Measurements from ENCODE around the gene LTBP4.

The LTBP4 gene

DNA sequence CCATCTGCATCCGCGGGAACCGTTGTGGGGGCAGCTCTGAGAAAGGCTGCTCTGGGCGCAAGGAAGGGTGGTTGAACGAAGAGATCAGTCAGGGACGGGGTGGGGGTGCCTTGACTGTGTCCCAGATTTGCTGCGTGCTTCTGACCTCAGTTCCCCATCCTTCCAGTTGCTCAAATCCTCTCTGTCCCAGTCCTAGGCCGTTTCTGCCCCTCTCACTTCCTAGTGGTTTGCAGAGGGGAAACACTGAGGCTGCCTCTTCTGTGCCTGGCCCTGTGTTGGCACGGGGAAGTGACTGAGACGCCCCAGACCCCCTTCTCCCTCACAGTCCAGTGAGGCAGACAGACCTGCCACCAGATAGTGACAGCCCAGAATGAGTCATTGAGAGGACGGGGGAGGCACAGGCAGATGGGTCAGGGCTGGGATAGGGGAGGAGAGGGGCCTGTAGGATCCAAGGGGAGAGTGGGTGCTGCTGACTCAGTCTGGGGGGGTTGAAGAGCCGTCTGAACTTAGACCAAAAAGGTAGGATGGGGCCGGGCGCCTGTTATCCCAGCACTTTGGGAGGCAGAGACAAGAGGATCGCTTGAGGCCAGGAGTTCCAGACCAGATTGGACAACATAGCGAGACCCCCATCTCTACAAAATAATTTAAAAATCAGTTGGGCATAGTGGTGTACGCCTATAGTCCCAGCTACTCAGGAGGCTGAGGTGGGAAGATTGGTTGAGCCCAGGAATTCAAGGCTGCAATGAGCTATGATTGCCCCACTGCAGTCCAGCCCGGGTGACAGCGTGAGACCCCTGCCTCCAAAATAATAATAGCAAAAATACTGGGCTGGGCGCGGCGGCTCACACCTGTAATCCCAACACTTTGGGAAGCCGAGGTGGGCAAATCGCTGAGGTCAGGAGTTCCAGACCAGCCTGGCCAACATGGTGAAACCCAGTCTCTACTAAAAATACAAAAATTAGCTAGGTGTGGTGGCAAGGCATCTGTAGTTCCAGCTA lies 62.8 kb downstream of the LTBP4 start:
- peaks cover 14 to 25% (median 23%) of the 10 kb centered on the region in 11 experiments for H3K36me3 ChIP-seq
- H3K27ac ChIP-seq = peak overlapping the region in 10 of 11 experiments; percentile 48 to 83 (median 76); a peak in 19 of 22 replicates
- TF ChIP-seq Cebpa-rat (IDR thresholded peaks at IDR 0.05) = no peak
- H3K9me3 ChIP-seq (replicated peaks in 1 of 11) = peaks cover 6 to 10% (median 8%) of the 10 kb centered on the region in 11 experiments
- peak overlapping the region; percentile 54 to 86 (median 80); a peak in 21 of 22 replicates for H3K9ac ChIP-seq
- peak overlapping the region; percentile 70 to 96 (median 89) for H3K4me2 ChIP-seq
- H4K20me1 ChIP-seq = no peaks in the 10 kb centered on the region
- H3K27me3 ChIP-seq = no peaks in the 10 kb centered on the region
- H3K4me3 ChIP-seq = peak overlapping the region; percentile 57 to 84 (median 73)
- H3K4me1 ChIP-seq = peaks cover 10 to 22% (median 15%) of the 10 kb centered on the region in 10 experiments

DNA sequence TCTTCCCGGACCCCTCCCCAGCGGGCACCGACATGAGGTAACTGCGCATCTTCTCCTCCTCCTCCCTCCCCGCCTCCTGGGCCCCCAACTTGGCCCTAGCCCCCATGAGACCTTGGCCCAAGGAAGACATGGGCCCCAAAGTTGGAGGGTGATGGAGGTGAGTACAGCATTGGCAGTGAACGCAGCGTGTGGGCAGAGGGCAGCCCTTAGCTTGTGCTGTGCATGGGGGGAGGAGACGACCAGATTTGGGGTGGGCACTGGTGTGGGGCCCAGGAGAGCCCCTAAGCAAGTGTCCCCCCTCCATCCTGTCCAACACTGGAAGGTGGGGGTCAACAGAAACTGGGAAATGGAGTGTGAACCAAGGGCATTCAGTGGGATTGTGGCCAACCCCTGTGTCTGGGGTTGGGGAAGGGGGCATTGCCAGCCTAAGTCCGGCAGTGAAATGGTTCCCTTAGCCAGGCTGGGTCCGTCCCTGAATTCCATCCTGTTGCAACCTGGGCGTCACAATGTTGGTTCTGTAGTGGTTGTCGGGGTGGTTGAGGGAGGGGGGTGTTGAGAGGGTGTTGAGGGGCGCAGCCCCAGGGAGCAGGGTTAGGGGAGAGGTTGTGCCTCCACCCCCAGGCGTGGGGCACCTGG lies 65.8 kb downstream of the LTBP4 start:
- no peak overlapping the region for H3K9ac ChIP-seq
- H4K20me1 ChIP-seq = no peaks in the 10 kb centered on the region
- H3K4me2 ChIP-seq = no peak overlapping the region
- no peak overlapping the region for H3K27ac ChIP-seq
- H3K9me3 ChIP-seq (replicated peaks in 1 of 11) = peaks cover 17 to 27% (median 25%) of the 10 kb centered on the region in 11 experiments
- no peak overlapping the region for H3K4me3 ChIP-seq
- H3K4me1 ChIP-seq = peaks cover 10 to 22% (median 15%) of the 10 kb centered on the region in 10 experiments
- TF ChIP-seq Cebpa-rat (IDR thresholded peaks at IDR 0.05) = no peak
- peaks cover 43 to 54% (median 52%) of the 10 kb centered on the region in 11 experiments for H3K36me3 ChIP-seq
- H3K27me3 ChIP-seq = no peaks in the 10 kb centered on the region

DNA sequence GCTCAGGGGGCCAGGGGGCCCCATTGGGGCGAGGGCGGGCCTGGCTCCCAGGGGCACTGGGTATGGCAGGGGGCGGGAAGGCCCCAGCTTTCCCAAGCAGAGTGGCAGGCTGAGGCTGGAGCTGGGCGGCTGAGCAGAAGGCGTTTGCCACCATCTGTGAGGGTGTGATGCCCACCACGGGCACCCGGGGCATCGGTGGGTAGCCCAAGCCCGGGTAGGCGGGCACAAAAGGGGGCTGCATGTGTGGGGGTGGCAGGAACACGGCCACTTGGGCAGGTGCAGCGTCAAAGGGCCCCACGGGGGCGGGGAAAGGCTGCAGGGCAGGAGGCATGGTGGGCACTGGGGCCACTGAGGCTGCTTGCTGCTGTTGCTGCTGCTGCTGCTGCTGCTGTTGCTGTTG lies 66.4 kb downstream of the LTBP4 start:
- Histone ChIP-seq H3K27me3 (no peaks in the 10 kb centered on the region), H3K9me3 (replicated peaks in 1 of 11) (peaks cover 17 to 27% (median 25%) of the 10 kb centered on the region in 11 experiments), H3K4me2 (no peak overlapping the region), H3K9ac (no peak overlapping the region), H3K4me1 (peaks cover 7 to 17% (median 10%) of the 10 kb centered on the region in 10 experiments), H3K27ac (no peak overlapping the region), H3K4me3 (no peak overlapping the region), H3K36me3 (peaks cover 50 to 61% (median 59%) of the 10 kb centered on the region in 11 experiments), H4K20me1 (no peaks in the 10 kb centered on the region)
- TF ChIP-seq Cebpa-rat (IDR thresholded peaks at IDR 0.05) = no peak

DNA sequence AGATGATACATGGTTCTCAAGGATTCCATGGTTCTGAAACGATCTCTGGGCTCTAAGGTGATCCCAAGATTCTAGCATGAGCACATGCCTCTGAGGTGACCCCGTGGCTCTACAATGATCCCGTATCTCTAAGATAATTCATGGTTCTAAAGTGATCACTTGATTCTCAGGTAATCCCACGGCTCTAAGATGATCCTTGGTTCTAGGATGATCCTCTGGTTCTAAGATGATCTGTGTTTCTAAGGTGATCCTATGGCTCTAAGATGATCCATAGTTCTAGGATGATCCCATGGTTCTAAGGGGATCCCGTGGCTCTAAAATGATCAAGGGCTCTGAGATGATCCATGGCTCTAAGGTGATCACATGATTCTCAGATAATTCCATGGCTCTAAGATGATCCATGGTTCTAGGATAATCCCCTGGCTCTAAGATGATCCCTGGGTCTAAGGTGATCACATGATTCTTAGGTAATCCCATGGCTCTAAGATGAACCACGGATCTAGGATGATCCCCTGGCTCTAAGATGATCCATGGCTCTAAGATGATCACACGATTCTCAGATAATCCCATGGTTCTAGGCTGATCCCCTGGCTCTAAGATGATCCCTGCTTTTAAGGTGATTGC lies 67.9 kb downstream of the LTBP4 start:
- peaks cover 64 to 76% (median 73%) of the 10 kb centered on the region in 11 experiments for H3K36me3 ChIP-seq
- no peak for TF ChIP-seq Cebpa-rat (IDR thresholded peaks at IDR 0.05)

DNA sequence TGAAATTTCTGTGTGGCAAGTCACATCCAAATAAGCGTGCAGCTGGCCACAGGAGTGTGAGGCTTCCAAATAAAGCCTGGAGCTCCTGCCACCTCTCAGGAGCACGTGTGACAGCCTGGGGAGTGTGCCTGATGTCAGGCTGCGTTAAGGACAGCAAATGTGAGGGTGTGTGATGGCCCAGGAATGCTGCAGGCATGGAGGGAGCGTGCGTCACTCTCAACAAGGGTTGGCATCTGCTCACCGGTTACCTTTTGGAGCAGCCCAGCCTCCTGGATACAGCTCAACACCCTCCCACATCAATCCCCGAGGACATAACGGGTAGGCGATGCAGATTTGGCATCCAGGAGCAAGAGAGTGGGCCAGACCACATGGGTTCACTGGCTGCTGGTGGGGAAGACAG lies 70.2 kb downstream of the LTBP4 start:
- H3K27me3 ChIP-seq = no peaks in the 10 kb centered on the region
- peaks cover 80 to 97% (median 92%) of the 10 kb centered on the region in 11 experiments for H3K36me3 ChIP-seq
- TF ChIP-seq Cebpa-rat (IDR thresholded peaks at IDR 0.05) = no peak
- H3K4me3 ChIP-seq = no peak overlapping the region
- no peaks in the 10 kb centered on the region for H4K20me1 ChIP-seq
- H3K4me2 ChIP-seq = no peak overlapping the region
- H3K9me3 ChIP-seq (replicated peaks in 1 of 11) = peaks cover 17 to 27% (median 25%) of the 10 kb centered on the region in 11 experiments
- H3K4me1 ChIP-seq = peaks cover 0 to 3% (median 0%) of the 10 kb centered on the region in 10 experiments; a peak in 1 of 20 replicates
- no peak overlapping the region for H3K9ac ChIP-seq
- no peak overlapping the region for H3K27ac ChIP-seq

More for the DNA sequence above, 67.9 kb downstream of the LTBP4 start:
- no peak overlapping the region for H3K4me3 ChIP-seq
- H3K27ac ChIP-seq = no peak overlapping the region
- H3K9me3 ChIP-seq (replicated peaks in 1 of 11) = peaks cover 17 to 27% (median 25%) of the 10 kb centered on the region in 11 experiments
- no peak overlapping the region for H3K4me2 ChIP-seq
- no peaks in the 10 kb centered on the region for H3K27me3 ChIP-seq
- H3K4me1 ChIP-seq = peaks cover 0 to 8% (median 1%) of the 10 kb centered on the region in 10 experiments; a peak in 13 of 20 replicates
- no peak overlapping the region for H3K9ac ChIP-seq
- H4K20me1 ChIP-seq = no peaks in the 10 kb centered on the region

DNA sequence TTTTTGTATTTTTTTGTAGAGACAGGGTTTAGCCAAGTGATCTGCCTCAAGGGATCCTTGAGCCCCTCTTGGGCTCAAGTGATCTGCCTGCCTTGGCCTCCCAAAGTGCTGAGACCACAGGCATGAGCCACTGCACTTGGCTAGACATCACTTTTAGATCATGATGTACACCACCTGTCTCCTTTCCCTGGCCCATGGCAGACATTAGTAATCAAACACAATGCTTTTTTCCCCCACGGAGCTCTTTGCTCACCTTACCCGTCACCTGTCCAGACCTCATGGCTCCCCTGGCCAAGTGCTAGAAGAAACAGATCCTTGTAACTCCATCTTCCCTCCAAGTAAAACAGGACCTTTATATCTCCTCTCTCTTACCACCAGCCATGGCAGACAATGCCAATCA lies 70.9 kb downstream of the LTBP4 start:
- TF ChIP-seq Cebpa-rat (IDR thresholded peaks at IDR 0.05) = no peak
- Histone ChIP-seq H3K9ac (no peak overlapping the region), H3K4me3 (no peak overlapping the region), H4K20me1 (no peaks in the 10 kb centered on the region), H3K27me3 (no peaks in the 10 kb centered on the region), H3K27ac (no peak overlapping the region), H3K4me2 (no peak overlapping the region), H3K36me3 (peaks cover 86 to 100% (median 96%) of the 10 kb centered on the region in 11 experiments), H3K4me1 (no peaks in the 10 kb centered on the region), H3K9me3 (replicated peaks in 1 of 11) (peaks cover 17 to 27% (median 25%) of the 10 kb centered on the region in 11 experiments)

DNA sequence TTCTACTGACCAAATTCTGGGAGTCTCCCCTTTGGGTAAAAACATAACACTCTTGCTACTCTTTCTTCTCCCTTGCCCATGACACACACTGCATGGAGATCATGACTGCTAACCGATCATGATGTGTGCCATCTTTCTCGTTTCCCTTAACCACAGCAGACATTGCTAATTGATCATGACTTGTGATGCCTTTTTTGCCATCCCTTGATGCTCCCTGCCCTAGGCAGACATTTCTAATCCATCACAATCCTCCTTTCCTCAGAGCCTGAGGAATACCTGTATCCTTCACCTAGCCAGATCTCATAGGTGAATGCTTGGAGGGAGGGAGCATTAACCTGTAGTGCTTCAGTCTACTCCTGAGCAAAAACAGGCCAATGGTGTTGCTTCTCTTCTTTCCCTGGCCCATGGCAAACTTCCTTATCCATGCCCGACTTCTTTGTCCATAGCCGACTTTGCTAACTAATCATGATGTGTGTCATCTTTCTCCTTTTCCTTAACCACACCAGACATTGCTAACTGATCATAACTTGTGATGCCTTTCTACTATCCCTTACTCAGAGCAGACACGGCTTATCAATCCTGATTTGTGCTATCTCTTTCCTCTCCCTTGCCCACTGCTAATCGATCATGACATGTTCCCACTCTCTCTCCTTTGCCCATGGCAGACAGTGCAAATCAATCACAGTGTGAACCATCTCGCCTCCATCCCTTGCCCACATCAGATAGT lies 71.6 kb downstream of the LTBP4 start:
- H3K4me1 ChIP-seq = no peaks in the 10 kb centered on the region
- no peaks in the 10 kb centered on the region for H3K27me3 ChIP-seq
- H3K9me3 ChIP-seq (replicated peaks in 1 of 11) = peaks cover 17 to 27% (median 25%) of the 10 kb centered on the region in 11 experiments
- peaks cover 89 to 100% (median 96%) of the 10 kb centered on the region in 11 experiments for H3K36me3 ChIP-seq
- H3K27ac ChIP-seq = no peak overlapping the region
- H3K4me2 ChIP-seq = no peak overlapping the region
- no peak overlapping the region for H3K4me3 ChIP-seq
- H4K20me1 ChIP-seq = no peaks in the 10 kb centered on the region
- TF ChIP-seq Cebpa-rat (IDR thresholded peaks at IDR 0.05) = no peak
- H3K9ac ChIP-seq = no peak overlapping the region

DNA sequence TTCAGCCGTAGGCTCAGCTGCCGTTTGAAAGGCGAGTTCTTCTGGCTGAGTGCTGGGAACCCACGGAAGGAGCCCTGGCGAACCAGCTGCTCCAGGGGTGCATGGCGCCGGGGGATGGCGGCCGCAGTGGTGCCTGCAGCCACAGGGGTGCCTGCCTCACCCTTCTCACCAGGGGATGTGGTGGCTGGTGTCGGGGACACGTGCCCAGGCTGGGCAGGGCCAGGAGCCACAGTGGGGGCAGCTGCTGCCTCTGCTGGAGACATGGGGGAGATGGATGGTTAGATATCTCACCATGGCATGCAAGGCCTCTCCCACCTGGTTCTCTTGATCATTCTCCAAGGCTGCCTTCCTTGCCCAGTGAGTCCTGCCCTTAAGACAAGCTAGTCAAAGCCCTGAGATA lies 72.2 kb downstream of the LTBP4 start:
- H3K27me3 ChIP-seq = no peaks in the 10 kb centered on the region
- TF ChIP-seq Cebpa-rat (IDR thresholded peaks at IDR 0.05) = no peak
- no peaks in the 10 kb centered on the region for H4K20me1 ChIP-seq
- H3K9me3 ChIP-seq (replicated peaks in 1 of 11) = peaks cover 17 to 24% (median 22%) of the 10 kb centered on the region in 11 experiments
- no peak overlapping the region for H3K4me3 ChIP-seq
- no peak overlapping the region for H3K4me2 ChIP-seq
- H3K27ac ChIP-seq = no peak overlapping the region
- H3K9ac ChIP-seq = no peak overlapping the region
- H3K4me1 ChIP-seq = no peaks in the 10 kb centered on the region
- peaks cover 89 to 100% (median 96%) of the 10 kb centered on the region in 11 experiments for H3K36me3 ChIP-seq

Measured in BLaER1 treated with 17β-estradiol and CSF1 and Interleukin-3, amounts not matched to agents 10 nM and 100 nM (cell line).